Activated T-helper 1 cell treated with Interleukin-2 at 50 U/mL for 16 hours (primary cell): Measurements from ENCODE around the gene ZFP92.

Experiments used
- DNase-seq: peaks from one replicate; pipeline ENCODE4 v3.0.0-alpha.2; 2020; ENCODE audit warnings: low read depth

Gene ZFP92

DNA sequence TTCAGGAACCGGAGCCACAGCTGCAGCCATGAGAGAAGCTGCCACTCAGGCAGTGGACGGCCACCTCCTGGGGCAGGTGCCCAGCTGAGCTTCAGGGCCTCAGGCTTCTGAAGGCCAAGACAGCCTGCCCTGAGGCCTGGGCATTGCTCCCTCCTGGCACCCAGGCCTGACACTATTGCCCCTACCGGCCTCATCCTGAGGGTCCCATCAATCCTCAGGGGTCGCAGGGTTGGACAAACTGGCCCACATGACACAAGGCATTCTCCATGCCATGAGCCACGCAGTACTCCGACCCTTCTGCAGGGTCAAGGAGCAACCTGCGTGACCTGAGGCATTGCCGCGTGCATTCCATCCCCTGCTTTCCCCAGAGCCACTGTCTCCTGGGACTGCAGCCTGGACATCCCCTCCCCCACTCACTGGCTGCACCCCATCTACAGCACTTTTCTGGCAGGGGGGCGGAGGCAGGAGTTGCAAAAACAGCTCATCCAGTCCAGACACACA lies 3.0 kb upstream of the ZFP92 start:
- no peak for DNase-seq

DNA sequence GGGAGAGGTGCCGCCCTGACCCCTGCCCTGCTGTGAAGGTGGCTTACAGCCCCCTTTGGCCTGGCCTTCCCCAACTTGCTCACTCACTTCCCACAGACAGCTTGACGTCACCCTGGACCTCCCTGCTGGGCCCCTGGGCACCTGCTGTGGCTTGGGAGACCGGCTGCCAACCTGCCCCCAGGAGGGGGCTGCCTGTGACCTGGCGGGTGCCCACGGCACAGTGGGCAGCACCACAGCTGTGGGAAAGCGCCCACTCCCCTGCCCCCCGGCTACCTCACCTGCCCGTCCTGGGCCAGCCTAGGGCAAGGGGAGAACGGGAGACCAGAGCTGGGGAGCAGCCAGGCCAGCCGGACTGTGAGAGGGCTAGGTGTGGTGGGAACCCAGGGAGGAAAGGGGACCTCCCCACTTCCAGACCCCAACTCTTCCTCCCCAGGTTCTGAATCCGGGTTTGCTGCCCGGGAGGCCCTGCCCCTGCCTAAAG lies 2.4 kb upstream of the ZFP92 start:
- no peak for DNase-seq

DNA sequence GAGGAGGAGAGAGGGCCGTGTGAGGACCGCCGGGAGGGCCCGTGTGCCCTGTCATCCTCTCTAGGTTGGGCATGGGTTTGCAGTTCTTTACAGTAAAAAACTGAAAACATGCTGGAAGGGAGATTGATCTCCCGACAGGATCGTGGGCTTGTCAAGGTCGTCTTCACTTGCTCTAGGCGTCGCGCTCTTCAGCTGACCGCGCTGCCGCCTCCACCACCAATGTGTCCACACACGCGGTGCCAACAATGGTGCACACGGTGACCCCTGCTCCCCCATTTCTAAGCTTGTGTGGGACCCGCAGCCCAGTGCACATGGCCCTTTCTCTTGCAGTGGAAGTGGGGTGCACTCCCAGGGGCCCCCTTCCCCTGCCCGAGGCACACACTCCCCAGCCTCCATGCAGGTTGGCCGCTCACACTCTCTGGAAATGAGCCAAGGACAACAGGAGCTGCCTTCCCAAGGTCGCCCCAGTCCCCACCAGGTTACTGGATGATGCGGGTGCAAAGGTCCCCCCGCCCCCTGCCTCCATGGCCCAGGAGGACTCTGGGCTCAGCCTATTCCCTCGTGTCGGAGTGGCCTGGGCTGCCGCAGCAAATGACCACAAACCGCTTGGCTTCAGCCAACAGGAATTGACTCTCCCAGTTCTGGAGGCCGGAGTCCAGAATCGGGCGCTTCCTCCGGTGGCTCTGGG lies 1.7 kb upstream of the ZFP92 start:
- no peak for DNase-seq

GRCh38 chrX:153410373-153410772 lies 899 bp upstream of the ZFP92 start:
- no peak for DNase-seq

DNA sequence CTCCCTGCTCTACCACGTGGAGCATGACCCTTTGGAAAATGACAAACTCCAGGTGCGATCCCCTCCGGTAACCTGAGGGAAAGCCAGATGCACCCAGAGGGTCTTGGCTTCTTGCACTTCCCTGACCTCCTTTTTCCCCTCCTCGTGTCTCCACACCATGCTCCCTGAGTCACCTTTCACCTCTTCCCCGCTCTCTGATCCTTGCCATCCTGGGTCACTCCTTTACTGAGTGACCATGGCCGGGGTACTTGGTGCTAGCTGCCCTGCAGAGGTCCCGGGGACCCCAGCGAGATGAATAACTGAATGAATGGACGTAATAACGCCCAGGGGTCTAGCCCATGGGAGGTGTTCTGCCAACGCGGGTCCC lies 401 bp upstream of the ZFP92 start:
- no peak for DNase-seq

- DNase-seq: no peak
These were observed 809 bp downstream of the ZFP92 start for GRCh38 chrX:153411988-153412574.

GRCh38 chrX:153412746-153413720 lies 1.8 kb downstream of the ZFP92 start:
- no peak for DNase-seq

DNA sequence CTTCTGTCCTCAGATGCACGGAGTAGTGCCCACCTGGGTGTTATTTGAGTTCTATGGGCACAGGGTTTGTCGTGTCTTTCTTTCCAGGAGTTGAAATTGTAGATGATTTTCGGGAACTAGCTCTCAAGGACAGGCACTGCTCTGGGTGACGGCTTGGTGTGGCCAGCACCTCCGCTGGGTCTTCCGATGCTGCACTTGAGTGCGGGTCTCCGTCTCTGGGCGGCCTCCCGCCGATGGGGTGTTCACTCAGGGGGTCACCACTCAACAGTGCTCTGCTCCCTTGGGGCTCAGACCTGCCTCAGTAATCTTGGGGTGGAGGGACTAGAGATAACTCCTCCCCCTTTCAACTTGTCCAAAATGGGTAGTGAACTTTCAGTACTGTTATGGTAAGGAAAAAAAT lies 2.5 kb downstream of the ZFP92 start:
- DNase-seq: no peak

DNA sequence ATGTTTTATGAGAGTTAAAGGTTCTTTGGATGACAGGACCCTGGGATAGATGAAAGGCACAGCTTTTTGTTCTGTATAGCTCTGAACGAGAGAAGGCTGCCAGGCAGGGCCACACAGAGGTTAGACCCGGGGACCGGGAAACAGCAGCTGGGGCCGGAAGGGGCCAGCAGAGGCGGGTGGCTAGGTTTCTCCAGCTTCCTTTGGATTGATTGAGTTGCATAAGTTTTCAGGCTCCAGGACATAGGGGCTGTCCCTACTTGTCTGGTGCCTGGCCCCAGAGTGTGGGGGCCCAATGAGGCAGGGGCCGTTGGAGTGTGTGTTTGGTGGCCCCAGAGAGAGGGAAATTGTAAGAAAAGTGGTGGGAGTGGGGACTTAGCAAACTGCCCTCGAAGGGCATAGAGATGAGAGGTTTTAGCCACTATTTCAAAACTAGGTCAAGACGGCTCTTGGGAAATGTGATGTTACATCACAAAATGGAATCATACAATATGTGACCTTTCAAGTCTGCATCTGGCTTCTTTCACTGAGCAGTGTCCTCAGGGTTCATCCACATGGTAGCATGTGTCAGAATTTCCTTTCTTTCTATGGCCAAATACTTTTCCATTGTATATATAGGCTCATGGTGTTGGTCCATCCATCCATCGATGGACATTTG lies 3.7 kb downstream of the ZFP92 start:
- DNase-seq: no peak

DNA sequence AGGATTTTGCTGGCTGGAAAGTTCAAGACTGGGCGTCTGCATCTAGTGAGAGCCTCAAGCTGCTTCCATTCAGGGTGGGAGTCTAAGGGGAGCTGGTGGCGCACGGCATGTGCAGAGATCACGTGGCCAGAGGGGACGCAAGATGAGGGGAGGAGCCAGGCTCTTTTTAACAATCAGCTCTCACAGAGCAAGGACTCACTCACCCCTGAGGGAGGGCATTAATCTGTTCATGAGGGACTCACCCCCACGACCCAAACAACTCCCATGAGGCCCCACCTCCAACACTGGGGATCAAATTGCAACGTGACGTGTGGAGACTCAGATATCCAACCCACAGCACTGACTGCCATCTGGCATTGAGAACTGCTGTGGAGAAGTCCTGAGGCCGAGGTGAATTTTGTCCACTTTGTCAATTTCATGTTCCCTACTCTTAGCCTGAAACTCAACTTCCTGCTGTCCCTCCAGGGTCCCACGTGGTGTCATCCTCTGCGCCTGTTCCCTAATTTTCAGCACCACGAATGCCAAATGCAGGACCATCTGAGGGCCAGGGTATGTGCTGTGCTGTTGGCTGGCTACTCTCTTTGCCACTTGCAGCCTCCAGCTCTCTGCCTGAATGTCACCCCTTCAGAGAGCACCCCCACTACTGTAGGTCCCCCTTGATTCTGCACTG lies 5.6 kb downstream of the ZFP92 start:
- no peak for DNase-seq

DNA sequence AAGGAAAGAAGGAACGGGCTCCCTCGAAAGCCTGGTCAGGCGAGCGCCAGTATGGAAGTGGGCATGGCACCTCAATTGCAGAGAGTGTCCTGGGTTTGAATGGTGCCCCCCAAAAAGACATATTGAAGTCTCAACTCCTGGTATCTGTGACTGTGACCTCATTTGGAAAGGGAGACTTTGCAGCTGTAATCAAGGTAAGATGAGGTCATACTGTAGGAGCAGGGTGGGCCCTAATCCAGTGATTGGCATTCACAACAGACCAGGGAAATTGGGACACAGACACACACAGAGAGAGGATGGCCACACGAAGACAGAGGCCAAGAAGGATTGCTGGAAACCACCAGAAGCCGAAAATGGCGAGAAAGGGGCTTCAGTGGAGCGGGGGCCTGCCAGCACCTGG lies 6.4 kb downstream of the ZFP92 start:
- DNase-seq: no peak

GRCh38 chrX:153420851-153421599 lies 9.8 kb downstream of the ZFP92 start:
- no peak for DNase-seq

DNA sequence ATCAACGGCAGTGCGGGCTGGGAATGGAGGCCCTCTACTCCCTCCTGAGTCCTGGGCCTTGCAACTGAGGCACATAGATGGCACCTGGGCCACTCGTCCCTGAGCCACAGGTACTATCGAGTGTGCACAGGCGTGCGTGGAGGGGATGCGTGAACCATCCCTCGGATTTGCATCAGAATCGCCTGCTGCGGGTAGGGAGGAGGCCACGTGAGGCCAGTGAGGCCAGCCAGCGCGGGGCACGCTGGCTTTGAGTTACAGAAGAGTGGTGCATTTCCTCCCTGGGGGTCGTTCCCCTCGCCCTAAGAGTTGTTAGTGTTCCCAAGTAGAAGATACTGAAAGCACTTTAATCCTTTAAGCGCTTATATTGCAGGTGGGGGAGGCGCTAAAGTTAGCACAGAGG lies 10.6 kb downstream of the ZFP92 start:
- no peak for DNase-seq

DNA sequence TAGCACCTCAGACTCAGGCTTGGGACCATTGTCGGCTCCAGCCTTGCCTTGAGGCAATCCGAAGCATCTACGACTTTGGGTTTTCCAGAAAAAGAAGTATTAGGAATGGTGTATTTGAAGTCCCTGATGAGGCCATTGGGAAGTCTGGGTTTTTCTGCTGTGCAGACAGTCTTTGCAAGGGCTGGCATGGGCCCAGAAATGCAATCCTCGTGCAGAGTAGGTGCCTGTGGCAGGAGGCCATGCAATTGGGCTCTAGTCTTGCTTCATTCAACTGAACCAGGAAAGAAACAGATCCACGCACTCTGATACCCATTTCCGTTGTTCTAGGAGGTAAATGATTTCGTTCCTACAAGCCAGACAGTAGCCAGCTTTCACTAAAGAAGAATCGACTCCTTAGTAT lies 12.4 kb downstream of the ZFP92 start:
- no peak for DNase-seq

- DNase-seq: no peak
These were observed 14.9 kb downstream of the ZFP92 start for GRCh38 chrX:153426204-153426603.

DNA sequence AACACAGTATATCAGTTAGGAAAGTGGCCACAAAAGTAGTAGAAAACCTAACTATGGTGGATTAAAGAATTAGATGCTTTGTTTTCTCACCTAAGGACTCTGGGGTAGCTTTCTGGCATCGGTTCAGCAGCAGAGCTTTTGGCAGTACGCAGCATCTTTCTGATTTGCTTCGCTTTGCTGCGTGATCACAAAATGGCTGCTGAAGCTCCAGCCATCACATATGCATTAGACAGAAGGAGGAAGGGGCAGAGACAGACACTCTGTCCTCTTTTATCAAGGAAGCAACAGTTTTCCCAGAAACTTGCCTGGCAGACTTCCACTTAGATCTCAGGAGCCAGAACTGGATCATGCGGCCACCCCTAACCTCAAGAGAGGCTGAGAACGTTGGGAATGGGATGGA lies 19.5 kb downstream of the ZFP92 start:
- no peak for DNase-seq

DNA sequence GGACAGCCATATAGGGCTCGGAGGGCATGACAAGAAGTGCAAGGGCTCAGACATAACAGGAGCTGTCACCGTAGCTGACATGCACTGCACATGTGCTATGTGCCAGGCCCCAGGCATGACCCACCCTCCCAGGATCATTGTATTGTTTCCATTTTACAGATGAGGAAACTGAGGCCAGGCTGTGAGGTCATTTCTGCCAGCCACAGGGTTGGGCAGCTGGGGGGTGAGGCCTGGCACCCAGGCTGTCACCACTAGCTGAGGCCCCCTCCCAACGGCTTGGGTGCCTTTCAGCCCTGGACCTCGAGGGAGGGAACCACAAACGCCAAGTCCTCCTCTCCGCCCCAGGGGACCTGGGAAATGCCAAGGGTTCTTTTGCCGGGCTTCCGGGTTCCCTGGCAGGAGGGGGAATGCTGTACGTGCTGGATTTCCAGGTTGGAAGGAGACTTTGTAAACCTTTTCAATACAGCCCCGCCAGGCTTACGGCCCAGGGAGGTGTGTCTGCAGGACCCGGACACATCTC lies 21.9 kb downstream of the ZFP92 start:
- no peak for DNase-seq

DNA sequence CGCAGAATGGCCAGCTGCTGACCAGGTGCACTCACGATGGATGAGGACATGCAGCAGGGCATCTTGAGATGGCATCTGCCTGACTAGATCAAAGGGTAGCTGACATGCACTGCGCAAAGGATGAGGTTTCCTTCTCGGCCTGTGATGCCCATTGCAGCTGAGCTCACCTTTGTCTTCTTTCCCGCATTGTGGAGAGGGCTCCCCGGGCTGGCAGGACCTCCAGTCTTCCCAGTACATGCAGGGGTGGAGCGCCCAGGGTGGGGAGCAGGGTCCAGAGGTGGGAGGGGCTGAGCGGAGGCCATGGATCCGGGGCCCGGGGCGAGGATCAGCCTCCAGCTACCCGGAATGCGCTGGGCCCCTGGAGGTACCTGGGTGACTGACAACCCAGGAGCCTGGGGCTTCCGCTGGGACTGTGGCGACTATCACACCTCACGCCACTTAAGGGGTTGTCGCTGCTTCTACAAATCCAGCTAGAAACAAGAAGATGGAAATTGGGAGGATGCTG lies 22.6 kb downstream of the ZFP92 start:
- DNase-seq: no peak

DNA sequence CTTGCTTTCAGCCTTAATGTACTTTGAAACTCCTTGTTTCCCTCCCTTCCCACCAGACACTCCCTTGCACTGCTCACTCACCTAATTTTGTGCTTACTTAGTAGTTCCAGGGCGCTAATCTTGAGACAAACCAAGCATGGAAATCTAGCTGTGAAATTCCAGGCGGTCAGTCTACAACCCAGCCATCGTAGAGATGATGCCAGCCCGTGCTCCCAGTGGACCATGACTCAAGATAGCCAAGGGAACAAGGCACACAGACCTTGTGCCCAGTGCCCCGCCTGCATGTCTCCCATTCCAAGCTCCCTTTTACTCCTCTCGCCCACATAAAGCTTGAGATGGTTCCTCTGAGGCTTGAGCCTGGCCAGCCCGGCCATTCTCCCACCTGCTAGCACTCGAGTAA lies 23.5 kb downstream of the ZFP92 start:
- no peak for DNase-seq

- DNase-seq: no peak
These were observed 24.6 kb downstream of the ZFP92 start for GRCh38 chrX:153435845-153436244.
